Thoracic aorta (tissue), 2 donors: ENCODE data around the gene POU2F1. TPM values are rescaled to one million over a fixed set of nuclear protein-coding genes. Genes with fewer than 3 reads are reported as not detected.

Experiments
- ATAC-seq: fragments of 150-250 bp; one replicate; pipeline ENCODE4 v1.8.0; 2017; ENCODE audit warnings: low read depth; ENCODE audit not compliant: insufficient number of reproducible peaks, low FRiP score
- DNase-seq: peaks from one replicate; pipeline ENCODE4 v3.0.0-alpha.2; 2020; ENCODE audit warnings: low spot score
- H3K27ac ChIP-seq, 2 donors: fragments of 200-600 bp; sonication (generic); 1 replicate in 1 of 2; 2 replicates in 1 of 2; pipeline ENCODE4 v1.5.1; 2016; ENCODE audit warnings: mild to moderate bottlenecking in 2 of 2, moderate library complexity in 2 of 2
- H3K27me3 ChIP-seq: fragments of 200-600 bp; sonication (generic); replicated peaks from 2 replicates; pipeline ENCODE4 v1.6.0; 2016; ENCODE audit warnings: mild to moderate bottlenecking; ENCODE audit not compliant: insufficient read depth
- H3K36me3 ChIP-seq: fragments of 200-600 bp; sonication (generic); one replicate; pipeline ENCODE4 v1.5.1; 2016
- H3K4me1 ChIP-seq, 2 donors: fragments of 200-600 bp; sonication (generic); 1 replicate in 1 of 2; 2 replicates in 1 of 2; pipeline versions ENCODE4 v1.5.1 to v1.6.0; 2016; ENCODE audit warnings: low read depth in 2 of 2, mild to moderate bottlenecking in 1 of 2; ENCODE audit not compliant: control insufficient read depth in 1 of 2
- H3K4me3 ChIP-seq: fragments of 200-600 bp; sonication (generic); 2 replicates; pipeline ENCODE4 v1.5.1; 2016; ENCODE audit warnings: mild to moderate bottlenecking
- H3K9me3 ChIP-seq: fragments of 200-600 bp; sonication (generic); 2 replicates; pipeline ENCODE4 v1.5.1; 2016
- CTCF ChIP-seq: fragments of 200-600 bp; sonication (generic); IDR thresholded peaks from one replicate; pipeline ENCODE4 v1.5.1; 2019; ENCODE audit warnings: antibody characterized with exemption
- total RNA-seq, 2 donors: library from RNA; depleted of rRNA; stranded (reverse); fragments of >200 nt; gene quantifications; one replicate each; pipeline versions ENCODE4 v1.1.0 to v1.2.3, GENCODE V29; 2016

POU2F1 gene
- total RNA-seq, 2 donors from 2014 or later: 15.3 to 25.5 TPM

- Histone ChIP-seq H3K9me3 (no peaks in the 10 kb centered on the region), H3K36me3 (peaks cover 6% of the 10 kb centered on the region), H3K4me3 (no peak overlapping the region), H3K4me1 (peaks cover 3 to 24% of the 10 kb centered on the region in 2 donors), H3K27me3 (no peaks in the 10 kb centered on the region), H3K27ac (no peak overlapping the region)
- no peak for TF ChIP-seq CTCF
- DNase-seq (no peak), ATAC-seq (no peak)
Observed at GRCh38 chr1:167331650-167332049, 111.0 kb downstream of the POU2F1 start.

GRCh38 chr1:167332503-167332902 is 111.8 kb downstream of the POU2F1 start:
- H3K27me3 ChIP-seq: no peaks in the 10 kb centered on the region
- DNase-seq (no peak), ATAC-seq (no peak)
- peaks cover 2% of the 10 kb centered on the region for H3K9me3 ChIP-seq
- H3K36me3 ChIP-seq: peaks cover 8% of the 10 kb centered on the region
- H3K4me1 ChIP-seq: peaks cover 3 to 24% of the 10 kb centered on the region in 2 donors
- H3K27ac ChIP-seq: no peak overlapping the region
- no peak overlapping the region for H3K4me3 ChIP-seq
- TF ChIP-seq CTCF: no peak

GRCh38 chr1:167333124-167333523 is 112.4 kb downstream of the POU2F1 start:
- Histone ChIP-seq H3K9me3 (peaks cover 4% of the 10 kb centered on the region), H3K27ac (no peak overlapping the region), H3K4me1 (peaks cover 3 to 24% of the 10 kb centered on the region in 2 donors), H3K36me3 (peaks cover 10% of the 10 kb centered on the region), H3K27me3 (no peaks in the 10 kb centered on the region), H3K4me3 (no peak overlapping the region)
- ATAC-seq (no peak), DNase-seq (no peak)
- no peak for TF ChIP-seq CTCF

GRCh38 chr1:167333703-167334102 is 113.0 kb downstream of the POU2F1 start:
- TF ChIP-seq CTCF: no peak
- Histone ChIP-seq H3K9me3 (peaks cover 4% of the 10 kb centered on the region), H3K27me3 (no peaks in the 10 kb centered on the region), H3K4me1 (peaks cover 3 to 23% of the 10 kb centered on the region in 2 donors), H3K36me3 (peaks cover 10% of the 10 kb centered on the region), H3K27ac (no peak overlapping the region), H3K4me3 (no peak overlapping the region)
- no peak for DNase-seq
- ATAC-seq: no peak

GRCh38 chr1:167339405-167339804 is 118.7 kb downstream of the POU2F1 start:
- Histone ChIP-seq H3K4me3 (no peak overlapping the region), H3K36me3 (peaks cover 10% of the 10 kb centered on the region), H3K9me3 (peaks cover 4% of the 10 kb centered on the region), H3K27me3 (no peaks in the 10 kb centered on the region), H3K4me1 (no peaks in the 10 kb centered on the region), H3K27ac (no peak overlapping the region)
- TF ChIP-seq CTCF: no peak
- DNase-seq (no peak), ATAC-seq (no peak)
